ENCODE data around the gene TMEM240. TPM values are rescaled to one million over a fixed set of nuclear protein-coding genes. Genes with fewer than 3 reads are reported as not detected.
"Not testable (repeated sequence)": the region's sequence is repeated elsewhere in the genome, so short reads cannot be mapped to it uniquely, and the experiment has no call there.

TMEM240 gene
- total RNA-seq, 1 experiment from 2014 or later = 0.87 TPM

DNA sequence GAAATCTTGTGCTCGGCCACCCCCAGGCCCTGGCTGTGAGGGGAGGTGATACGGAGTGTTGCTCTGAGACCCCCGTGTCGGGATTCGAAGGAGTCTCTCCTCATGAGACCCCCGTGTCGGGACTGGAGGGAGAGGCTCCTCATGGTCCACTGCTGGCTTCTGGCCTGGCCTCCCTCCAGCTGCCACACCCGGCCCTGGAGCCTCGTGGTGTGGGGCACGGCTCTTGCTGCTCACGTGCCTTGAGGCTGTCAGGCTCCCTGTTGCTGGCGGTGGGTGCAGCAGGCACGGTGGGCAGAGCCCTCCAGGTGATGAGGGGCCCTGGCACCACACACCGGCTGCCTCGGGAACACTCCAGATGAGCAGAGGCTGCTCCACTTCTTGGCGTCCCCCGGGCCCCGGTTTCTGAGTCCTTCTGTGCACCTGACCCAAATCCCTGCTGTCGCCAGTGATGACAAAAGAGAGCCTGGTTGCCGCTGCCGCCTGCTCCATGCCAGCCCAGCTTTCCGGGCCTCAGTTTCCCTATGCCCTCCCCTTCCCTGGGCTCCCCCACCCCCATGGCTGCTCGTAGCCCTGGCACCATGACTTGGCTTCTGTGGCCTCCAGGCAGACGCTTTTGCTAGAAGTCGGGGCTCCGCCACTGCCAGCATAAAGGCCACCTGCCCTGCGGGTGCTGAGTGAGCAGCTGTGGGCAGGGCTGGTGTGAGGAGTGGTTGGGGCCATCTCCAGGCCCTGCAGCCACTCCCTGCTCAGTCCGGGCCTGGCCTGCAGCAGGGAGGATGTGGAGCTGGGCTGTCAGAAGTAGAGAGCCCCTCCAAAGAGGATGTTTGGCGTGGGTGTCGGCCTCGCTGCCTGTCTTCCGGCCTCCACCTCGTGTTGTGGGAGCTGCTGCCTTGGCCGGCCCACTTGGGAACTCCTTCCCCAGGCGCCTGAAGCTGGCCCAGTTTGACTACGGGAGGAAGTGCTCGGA is 11.8 kb downstream of the TMEM240 start:
- Histone ChIP-seq H4K20me1 (ENCODE audit: low read length) (no peaks in the 10 kb centered on the region), H3K4me2 (ENCODE audit: low read length) (no peak overlapping the region), H3K4me1 (ENCODE audit: insufficient read depth, low read length) (no peaks in the 10 kb centered on the region), H3K27me3 (ENCODE audit: low read length) (no peaks in the 10 kb centered on the region), H3K79me2 (ENCODE audit: low read length) (no peaks in the 10 kb centered on the region), H3K9me2 (replicated peaks; ENCODE audit: low read length) (no peaks in the 10 kb centered on the region), H3K9me3 (ENCODE audit: low read length) (no peaks in the 10 kb centered on the region), H3K36me3 (ENCODE audit: low read depth, low read length) (peaks cover 54% of the 10 kb centered on the region), H3K4me3 (ENCODE audit: low read length) (no peak overlapping the region), H3K9ac (ENCODE audit: low read length) (no peak overlapping the region), H3K27ac (ENCODE audit: low read length) (no peak overlapping the region), H2AFZ (ENCODE audit: low read length) (no peak overlapping the region), H3F3A (ENCODE audit: low read length, unreplicated experiment) (no peaks in the 10 kb centered on the region)
- DNase-seq (no peak), ATAC-seq (no peak)
- ChIA-PET POLR2A (ENCODE audit: unreplicated experiment) (no interaction called here), CTCF (no interaction called here)
- intact Hi-C loops (cut with micrococcal nuclease) = no loop called here
- BruUV-seq (replicated peaks) = no TSS peak
- TF ChIP-seq EZH2phosphoT487 (IDR thresholded peaks at IDR 0.05; ENCODE audit: borderline replicate concordance, low read length) (no peak), EZH2 (IDR thresholded peaks at IDR 0.05; ENCODE audit: low read length, unreplicated experiment) (no peak)
- TF ChIP-seq, protein P1, sequence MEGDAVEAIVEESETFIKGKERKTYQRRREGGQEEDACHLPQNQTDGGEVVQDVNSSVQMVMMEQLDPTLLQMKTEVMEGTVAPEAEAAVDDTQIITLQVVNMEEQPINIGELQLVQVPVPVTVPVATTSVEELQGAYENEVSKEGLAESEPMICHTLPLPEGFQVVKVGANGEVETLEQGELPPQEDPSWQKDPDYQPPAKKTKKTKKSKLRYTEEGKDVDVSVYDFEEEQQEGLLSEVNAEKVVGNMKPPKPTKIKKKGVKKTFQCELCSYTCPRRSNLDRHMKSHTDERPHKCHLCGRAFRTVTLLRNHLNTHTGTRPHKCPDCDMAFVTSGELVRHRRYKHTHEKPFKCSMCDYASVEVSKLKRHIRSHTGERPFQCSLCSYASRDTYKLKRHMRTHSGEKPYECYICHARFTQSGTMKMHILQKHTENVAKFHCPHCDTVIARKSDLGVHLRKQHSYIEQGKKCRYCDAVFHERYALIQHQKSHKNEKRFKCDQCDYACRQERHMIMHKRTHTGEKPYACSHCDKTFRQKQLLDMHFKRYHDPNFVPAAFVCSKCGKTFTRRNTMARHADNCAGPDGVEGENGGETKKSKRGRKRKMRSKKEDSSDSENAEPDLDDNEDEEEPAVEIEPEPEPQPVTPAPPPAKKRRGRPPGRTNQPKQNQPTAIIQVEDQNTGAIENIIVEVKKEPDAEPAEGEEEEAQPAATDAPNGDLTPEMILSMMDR (conservative IDR thresholded peaks at IDR 0.05; ENCODE audit: low read depth, low read length) = no peak

DNA sequence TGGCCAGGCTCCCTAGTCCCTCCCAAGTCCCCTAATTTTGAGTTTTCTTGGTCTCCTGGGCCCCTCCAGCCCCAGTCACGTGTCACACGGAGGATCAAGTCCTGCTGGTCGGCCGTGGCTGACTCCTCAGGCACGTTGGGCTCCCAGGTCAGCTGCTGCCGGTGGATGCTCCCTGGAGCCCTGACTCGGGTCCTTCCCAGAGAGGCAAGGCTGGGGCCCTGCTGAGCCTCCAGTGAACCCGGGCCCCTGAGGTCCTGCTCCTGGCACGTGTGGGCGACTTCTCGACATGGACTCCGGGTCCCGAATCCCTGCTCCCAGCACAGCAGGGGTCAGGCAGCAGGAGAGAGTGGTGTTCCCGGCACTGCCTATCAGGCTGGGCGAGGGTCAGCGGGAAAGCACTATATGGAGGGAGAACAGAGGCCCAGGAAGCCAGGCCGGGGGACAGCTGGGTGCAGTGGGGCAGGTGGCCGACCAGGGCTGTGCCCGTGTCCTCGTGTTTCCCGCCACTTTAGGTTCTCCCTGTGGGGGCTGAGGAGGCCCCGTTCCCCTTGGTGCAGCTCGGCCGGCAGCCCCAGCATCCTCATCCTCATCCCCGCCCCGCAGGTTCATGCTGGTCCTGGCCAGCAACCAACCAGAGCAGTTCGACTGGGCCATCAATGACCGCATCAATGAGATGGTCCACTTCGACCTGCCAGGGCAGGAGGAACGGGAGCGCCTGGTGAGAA is 13.2 kb downstream of the TMEM240 start:
- POLR2A ChIA-PET (ENCODE audit: unreplicated experiment) = no interaction called here
- Histone ChIP-seq H3K27me3 (ENCODE audit: low read length) (no peaks in the 10 kb centered on the region), H3K27ac (ENCODE audit: low read length) (no peak overlapping the region), H3F3A (ENCODE audit: low read length, unreplicated experiment) (no peaks in the 10 kb centered on the region), H3K9me2 (replicated peaks; ENCODE audit: low read length) (no peaks in the 10 kb centered on the region), H4K20me1 (ENCODE audit: low read length) (no peaks in the 10 kb centered on the region), H3K79me2 (ENCODE audit: low read length) (no peaks in the 10 kb centered on the region), H3K4me3 (ENCODE audit: low read length) (no peak overlapping the region), H3K4me2 (ENCODE audit: low read length) (no peak overlapping the region), H2AFZ (ENCODE audit: low read length) (no peak overlapping the region), H3K36me3 (ENCODE audit: low read depth, low read length) (peaks cover 58% of the 10 kb centered on the region), H3K9me3 (ENCODE audit: low read length) (no peaks in the 10 kb centered on the region), H3K9ac (ENCODE audit: low read length) (no peak overlapping the region), H3K4me1 (ENCODE audit: insufficient read depth, low read length) (no peaks in the 10 kb centered on the region)
- TF ChIP-seq EZH2phosphoT487 (IDR thresholded peaks at IDR 0.05; ENCODE audit: borderline replicate concordance, low read length) = no peak
- TF ChIP-seq, protein P1 (conservative IDR thresholded peaks at IDR 0.05; ENCODE audit: low read depth, low read length) = no peak
- no peak for TF ChIP-seq EZH2 (IDR thresholded peaks at IDR 0.05; ENCODE audit: low read length, unreplicated experiment)
- CTCF ChIA-PET = no interaction called here
- no peak for ATAC-seq
- intact Hi-C loops (cut with micrococcal nuclease) = no loop called here
- no peak for DNase-seq
- BruUV-seq (replicated peaks) = no TSS peak

DNA sequence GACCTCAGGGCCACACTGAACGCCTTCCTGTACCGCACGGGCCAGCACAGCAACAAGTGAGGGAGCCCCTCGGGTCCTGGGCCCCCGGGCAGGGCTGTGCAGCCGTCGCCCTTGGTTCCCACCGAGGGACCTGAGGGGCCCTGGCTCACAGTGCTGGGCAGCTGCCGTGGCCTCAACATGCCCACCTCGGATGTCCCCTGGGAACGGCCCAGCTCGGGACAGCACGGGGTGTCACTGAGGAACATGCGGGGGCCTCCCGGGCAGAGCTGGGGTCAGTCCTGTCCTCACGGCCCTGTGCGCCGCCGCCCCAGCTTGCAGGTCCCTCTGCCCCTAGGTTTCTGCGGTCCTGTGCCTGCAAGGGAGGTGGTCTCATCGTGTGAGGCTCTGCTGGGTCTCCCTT is 13.9 kb downstream of the TMEM240 start:
- POLR2A ChIA-PET (ENCODE audit: unreplicated experiment); ATAC-seq; BruUV-seq (replicated peaks): not testable (repeated sequence)

DNA sequence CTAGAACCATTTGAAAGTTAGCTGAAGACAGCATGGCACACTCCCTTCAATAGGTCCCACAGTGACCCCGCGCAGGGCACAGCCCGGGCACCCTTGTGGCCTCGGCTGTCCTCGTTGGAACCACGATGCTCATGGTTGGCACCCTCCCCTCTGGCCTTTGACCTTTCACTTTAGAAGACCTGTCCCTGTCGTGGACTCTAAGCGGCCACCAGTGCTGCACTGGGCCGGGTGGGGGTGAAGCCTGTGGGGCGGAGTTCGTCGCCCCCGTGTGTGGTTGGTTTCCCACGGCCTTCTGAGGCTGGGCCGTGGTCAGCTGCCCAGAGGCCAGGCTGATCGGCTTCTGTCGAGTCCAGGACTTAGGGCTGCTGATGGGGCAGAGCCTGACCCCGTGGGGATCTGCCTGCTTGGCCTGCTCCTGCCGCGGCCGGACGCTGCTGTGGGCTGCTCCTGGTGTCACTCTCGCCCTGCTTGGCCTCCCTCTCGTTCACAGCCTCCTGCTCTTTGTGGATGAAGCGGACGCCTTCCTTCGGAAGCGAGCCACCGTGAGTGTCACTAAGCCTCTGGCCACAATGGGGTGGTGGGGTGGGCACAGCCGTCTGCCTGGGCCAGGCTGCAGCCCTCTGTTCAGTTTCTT is 15.6 kb downstream of the TMEM240 start:
- H2AFZ ChIP-seq (ENCODE audit: low read length); H3K4me3 ChIP-seq (ENCODE audit: low read length); H3K9me2 ChIP-seq (replicated peaks; ENCODE audit: low read length); H3K79me2 ChIP-seq (ENCODE audit: low read length); POLR2A ChIA-PET (ENCODE audit: unreplicated experiment); H3K27ac ChIP-seq (ENCODE audit: low read length); H3K9me3 ChIP-seq (ENCODE audit: low read length); DNase-seq; BruUV-seq (replicated peaks); H3K4me2 ChIP-seq (ENCODE audit: low read length); ATAC-seq; H3F3A ChIP-seq (ENCODE audit: low read length, unreplicated experiment); H4K20me1 ChIP-seq (ENCODE audit: low read length); H3K27me3 ChIP-seq (ENCODE audit: low read length); H3K4me1 ChIP-seq (ENCODE audit: insufficient read depth, low read length); intact Hi-C loops (cut with micrococcal nuclease); H3K9ac ChIP-seq (ENCODE audit: low read length): not testable (repeated sequence)
- H3K36me3 ChIP-seq (ENCODE audit: low read depth, low read length) = peaks cover 54% of the 10 kb centered on the region
- CTCF ChIA-PET = interaction anchor here (0.6 kb wide), 1 partner anchor 300 kb away, joined by 5 read pairs; no protein-coding TSS in a partner anchor

More for the DNA sequence above, 13.9 kb downstream of the TMEM240 start:
- H4K20me1 ChIP-seq (ENCODE audit: low read length); DNase-seq; CTCF ChIA-PET; H3K79me2 ChIP-seq (ENCODE audit: low read length); H3K9me2 ChIP-seq (replicated peaks; ENCODE audit: low read length); H3K27ac ChIP-seq (ENCODE audit: low read length); H3K4me3 ChIP-seq (ENCODE audit: low read length); H2AFZ ChIP-seq (ENCODE audit: low read length); H3K4me2 ChIP-seq (ENCODE audit: low read length); H3K27me3 ChIP-seq (ENCODE audit: low read length); H3K9me3 ChIP-seq (ENCODE audit: low read length); H3K4me1 ChIP-seq (ENCODE audit: insufficient read depth, low read length); H3K9ac ChIP-seq (ENCODE audit: low read length); H3F3A ChIP-seq (ENCODE audit: low read length, unreplicated experiment); intact Hi-C loops (cut with micrococcal nuclease): not testable (repeated sequence)
- H3K36me3 ChIP-seq (ENCODE audit: low read depth, low read length) = peaks cover 59% of the 10 kb centered on the region

All from PC-3 (cell line).